Tibial artery (tissue), 4 donors: ENCODE results near the gene LHFPL6.

Source experiments
- DNase-seq, 2 donors: peaks; one replicate each; pipeline ENCODE4 v3.0.0-alpha.2; 2019
- H3K27ac ChIP-seq, 2 donors: fragments of 200-600 bp; sonication (generic) in 1 of 2; 1 replicate in 1 of 2; 2 replicates in 1 of 2; pipeline ENCODE4 v1.5.1; 2018 to 2019; ENCODE audit warnings: mild to moderate bottlenecking in 1 of 2
- H3K27me3 ChIP-seq, 2 donors: fragments of 200-600 bp; sonication (generic) in 1 of 2; one replicate each; pipeline versions ENCODE4 v1.5.1 to v1.6.0; 2016 to 2019
- H3K36me3 ChIP-seq, 3 donors: fragments of 200-600 bp; sonication (generic) in 2 of 3; one replicate each; pipeline ENCODE4 v1.5.1; 2016 to 2019; ENCODE audit warnings: mild to moderate bottlenecking in 2 of 3
- H3K4me1 ChIP-seq, 4 donors: fragments of 200-600 bp; sonication (generic) in 2 of 4; 1 replicate in 3 of 4; 2 replicates in 1 of 4; pipeline ENCODE4 v1.5.1; 2016 to 2019
- H3K4me3 ChIP-seq, 2 donors: fragments of 200-600 bp; sonication (generic) in 1 of 2; 1 replicate in 1 of 2; 2 replicates in 1 of 2; pipeline ENCODE4 v1.5.1; 2018 to 2019; ENCODE audit warnings: mild to moderate bottlenecking in 2 of 2
- H3K9me3 ChIP-seq, 3 donors: fragments of 200-600 bp; sonication (generic) in 1 of 3; one replicate each; pipeline ENCODE4 v1.5.1; 2016 to 2019
- CTCF ChIP-seq, 2 experiments: fragments of 200-600 bp in 1 of 2; fragments of 450-650 bp in 1 of 2; IDR thresholded peaks; one replicate each; pipeline ENCODE4 v1.5.1; 2017 to 2019; ENCODE audit warnings: antibody characterized with exemption in 2 of 2, mild to moderate bottlenecking in 1 of 2, moderate library complexity in 1 of 2
- intact Hi-C: fragments of 100-400 bp; cut with DNase I; formaldehyde crosslinking; loops from one replicate; pipeline ENCODE4 v1.15.0; 2023; ENCODE audit warnings: low total_unique reads

The LHFPL6 gene

GRCh38 chr13:39419876-39420275 lies 183.1 kb downstream of the LHFPL6 start:
- intact Hi-C loops, result loop anchor here (5.0 kb wide), 1 partner anchor 187 kb away; no protein-coding TSS in a partner anchor
- peaks cover 0 to 45% (median 8%) of the 10 kb centered on the region in 4 donors for H3K4me1 ChIP-seq
- no peak overlapping the region for H3K27ac ChIP-seq
- H3K36me3 ChIP-seq, result no peaks in the 10 kb centered on the region
- TF ChIP-seq CTCF (IDR thresholded peaks at IDR 0.05), result no peak
- no peak for DNase-seq
- no peaks in the 10 kb centered on the region for H3K9me3 ChIP-seq
- H3K27me3 ChIP-seq, result no peaks in the 10 kb centered on the region
- H3K4me3 ChIP-seq, result no peak overlapping the region

- no peak for TF ChIP-seq CTCF (IDR thresholded peaks at IDR 0.05)
- Histone ChIP-seq H3K4me1 (peaks cover 0 to 53% (median 12%) of the 10 kb centered on the region in 4 donors), H3K27me3 (no peaks in the 10 kb centered on the region), H3K4me3 (no peak overlapping the region), H3K36me3 (no peaks in the 10 kb centered on the region), H3K27ac (no peak overlapping the region), H3K9me3 (no peaks in the 10 kb centered on the region)
- DNase-seq, result no peak
- intact Hi-C loops, result loop anchor here (5.0 kb wide), 1 partner anchor 188 kb away; no protein-coding TSS in a partner anchor
These were observed 183.9 kb downstream of the LHFPL6 start for GRCh38 chr13:39419068-39419467.

- Histone ChIP-seq H3K4me1 (peaks cover 0 to 55% (median 13%) of the 10 kb centered on the region in 4 donors), H3K36me3 (no peaks in the 10 kb centered on the region), H3K9me3 (no peaks in the 10 kb centered on the region), H3K4me3 (no peak overlapping the region), H3K27ac (no peak overlapping the region), H3K27me3 (no peaks in the 10 kb centered on the region)
- no peak for DNase-seq
- intact Hi-C loops, result loop anchor here (5.0 kb wide), 1 partner anchor 189 kb away; no protein-coding TSS in a partner anchor
- TF ChIP-seq CTCF (IDR thresholded peaks at IDR 0.05), result no peak
These were observed 184.6 kb downstream of the LHFPL6 start for GRCh38 chr13:39418424-39418823.

- no peak for TF ChIP-seq CTCF (IDR thresholded peaks at IDR 0.05)
- peaks cover 0 to 55% (median 13%) of the 10 kb centered on the region in 4 donors for H3K4me1 ChIP-seq
- H3K36me3 ChIP-seq, result no peaks in the 10 kb centered on the region
- intact Hi-C loops, result loop anchor here (5.0 kb wide), 1 partner anchor 190 kb away; no protein-coding TSS in a partner anchor
- peak overlapping the region in 1 of 2 donors; percentile 45 for H3K27ac ChIP-seq
- DNase-seq, result no peak
- H3K27me3 ChIP-seq, result no peaks in the 10 kb centered on the region
- H3K9me3 ChIP-seq, result no peaks in the 10 kb centered on the region
- H3K4me3 ChIP-seq, result peak overlapping the region; percentile 17 to 33
These were observed 185.3 kb downstream of the LHFPL6 start for GRCh38 chr13:39417643-39418042.

GRCh38 chr13:39417131-39417530 lies 185.9 kb downstream of the LHFPL6 start:
- Histone ChIP-seq H3K27ac (peak overlapping the region in 1 of 2 donors; percentile 45), H3K9me3 (no peaks in the 10 kb centered on the region), H3K36me3 (no peaks in the 10 kb centered on the region), H3K27me3 (no peaks in the 10 kb centered on the region), H3K4me3 (peak overlapping the region; percentile 17 to 33), H3K4me1 (peaks cover 0 to 55% (median 13%) of the 10 kb centered on the region in 4 donors)
- intact Hi-C loops, result loop anchor here (5.0 kb wide), 1 partner anchor 190 kb away; no protein-coding TSS in a partner anchor
- no peak for DNase-seq
- peak in 1 of 2 experiments; percentile 9 for TF ChIP-seq CTCF (IDR thresholded peaks at IDR 0.05)
